AG04449 (cell line): Measurements from ENCODE around the gene CARD19.

Source experiments
- CTCF ChIA-PET: fragments of 350-600 bp; formaldehyde crosslinking; extraction: SDS; loops from one replicate; lab custom pipeline; 2021; ENCODE audit warnings: antibody characterized with exemption; lab: Yijun Ruan, JAX
- POLR2A ChIA-PET: fragments of 400-600, 350-600 bp; formaldehyde crosslinking; extraction: SDS; loops from one replicate; lab custom pipeline; 2020; ENCODE audit warnings: antibody characterized with exemption, inconsistent platforms; lab: Yijun Ruan, JAX
- DNase-seq: peaks from one replicate; pipeline ENCODE4 v3.0.0-alpha.2; 2010; ENCODE audit warnings: low read depth, low spot score
- H3K4me3 ChIP-seq: 2 replicates; pipeline ENCODE4 v1.5.1; 2011; ENCODE audit warnings: low read depth, mild to moderate bottlenecking, control low read depth, low read length
- TF ChIP-seq, protein P1 (sequence below): IDR thresholded peaks from one replicate; pipeline ENCODE4 v1.5.1; 2011; ENCODE audit warnings: mild to moderate bottlenecking, moderate library complexity, low read length, control low read depth, inconsistent platforms; ENCODE audit not compliant: insufficient read depth; ENCODE audit errors: missing control alignments

The CARD19 gene

DNA sequence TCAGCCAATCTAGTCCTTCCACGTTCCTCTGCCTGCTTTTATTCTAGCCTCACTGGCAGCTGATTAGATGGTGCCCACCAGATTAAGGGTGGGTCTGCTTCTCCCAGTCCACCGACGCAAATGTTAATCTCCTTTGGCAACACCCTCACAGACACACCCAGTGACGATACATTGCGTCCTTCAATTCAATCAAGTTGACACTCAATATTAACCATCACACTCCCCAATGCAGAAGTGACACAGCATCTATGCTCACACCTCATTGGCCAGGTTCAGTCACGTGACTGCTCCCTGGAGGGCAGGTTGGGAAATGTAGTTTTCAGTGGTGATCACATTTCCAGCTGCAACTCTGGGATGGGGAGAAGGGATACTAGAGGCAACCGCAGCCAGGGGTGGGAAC, 24.6 kb upstream of the CARD19 start:
- H3K4me3 ChIP-seq = no peak overlapping the region
- ChIA-PET CTCF (interaction anchor here (0.9 kb wide), 1 partner anchor 10 kb away, joined by 3 read pairs; no protein-coding TSS in a partner anchor), POLR2A (no interaction called here)
- DNase-seq = no peak
- TF ChIP-seq, protein P1, sequence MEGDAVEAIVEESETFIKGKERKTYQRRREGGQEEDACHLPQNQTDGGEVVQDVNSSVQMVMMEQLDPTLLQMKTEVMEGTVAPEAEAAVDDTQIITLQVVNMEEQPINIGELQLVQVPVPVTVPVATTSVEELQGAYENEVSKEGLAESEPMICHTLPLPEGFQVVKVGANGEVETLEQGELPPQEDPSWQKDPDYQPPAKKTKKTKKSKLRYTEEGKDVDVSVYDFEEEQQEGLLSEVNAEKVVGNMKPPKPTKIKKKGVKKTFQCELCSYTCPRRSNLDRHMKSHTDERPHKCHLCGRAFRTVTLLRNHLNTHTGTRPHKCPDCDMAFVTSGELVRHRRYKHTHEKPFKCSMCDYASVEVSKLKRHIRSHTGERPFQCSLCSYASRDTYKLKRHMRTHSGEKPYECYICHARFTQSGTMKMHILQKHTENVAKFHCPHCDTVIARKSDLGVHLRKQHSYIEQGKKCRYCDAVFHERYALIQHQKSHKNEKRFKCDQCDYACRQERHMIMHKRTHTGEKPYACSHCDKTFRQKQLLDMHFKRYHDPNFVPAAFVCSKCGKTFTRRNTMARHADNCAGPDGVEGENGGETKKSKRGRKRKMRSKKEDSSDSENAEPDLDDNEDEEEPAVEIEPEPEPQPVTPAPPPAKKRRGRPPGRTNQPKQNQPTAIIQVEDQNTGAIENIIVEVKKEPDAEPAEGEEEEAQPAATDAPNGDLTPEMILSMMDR = no peak

DNA sequence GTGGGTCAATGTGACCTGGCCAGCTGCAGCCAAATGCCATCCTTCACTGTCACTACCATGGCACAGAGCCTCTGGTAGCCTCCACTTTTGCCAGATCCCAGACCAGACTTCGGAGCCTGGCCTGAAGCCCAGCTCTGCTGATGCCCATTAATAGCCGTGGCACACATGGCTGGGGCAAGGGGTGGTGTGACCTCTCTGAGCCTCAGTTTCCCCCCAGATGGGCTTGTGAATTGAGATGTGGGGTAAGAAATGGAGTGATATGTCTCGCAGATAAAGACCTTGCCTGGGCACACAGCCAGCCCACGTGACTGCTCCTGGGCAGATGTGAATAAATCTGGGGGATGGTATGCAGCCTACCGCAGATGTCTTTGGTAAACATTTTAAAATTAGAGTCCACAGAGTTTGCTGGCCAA, 23.6 kb upstream of the CARD19 start:
- ChIA-PET POLR2A (no interaction called here), CTCF (no interaction called here)
- peak; percentile 4 for DNase-seq
- TF ChIP-seq, protein P1 = no peak
- no peak overlapping the region for H3K4me3 ChIP-seq

DNA sequence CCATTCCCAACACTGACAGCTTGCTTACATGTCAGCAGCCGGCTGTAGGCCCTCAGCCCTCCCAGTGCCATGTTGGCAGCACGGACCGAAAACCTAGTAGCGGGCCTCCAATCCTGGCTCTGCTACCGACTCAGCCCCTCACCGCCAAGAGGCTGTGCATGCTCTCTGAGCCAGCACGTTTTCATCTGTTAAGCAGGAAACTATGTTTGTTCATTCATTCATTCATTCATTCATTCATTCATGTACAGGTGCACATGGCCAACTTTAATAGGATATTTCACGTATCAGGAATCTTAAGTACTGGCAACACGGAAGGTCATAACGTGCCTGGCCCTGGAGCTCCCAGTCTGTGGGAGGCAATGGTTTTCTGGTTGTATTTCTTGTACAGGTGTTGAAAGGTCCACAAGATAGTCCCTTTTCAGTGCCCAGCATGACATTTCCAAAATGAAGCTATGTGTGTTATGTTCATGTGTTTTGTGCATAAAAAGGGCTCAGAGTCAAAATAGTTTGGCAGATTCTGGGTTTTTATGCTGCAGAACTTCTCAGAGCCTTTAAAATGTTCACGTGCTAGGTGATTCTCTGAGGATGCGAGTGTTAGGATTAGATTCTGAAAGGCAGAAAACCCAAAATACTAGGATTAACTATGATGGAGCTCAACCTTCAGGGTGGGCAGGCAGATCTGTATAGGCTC, 19.8 kb upstream of the CARD19 start:
- no peak overlapping the region for H3K4me3 ChIP-seq
- TF ChIP-seq, protein P1 = no peak
- no peak for DNase-seq
- POLR2A ChIA-PET = no interaction called here
- CTCF ChIA-PET = no interaction called here

DNA sequence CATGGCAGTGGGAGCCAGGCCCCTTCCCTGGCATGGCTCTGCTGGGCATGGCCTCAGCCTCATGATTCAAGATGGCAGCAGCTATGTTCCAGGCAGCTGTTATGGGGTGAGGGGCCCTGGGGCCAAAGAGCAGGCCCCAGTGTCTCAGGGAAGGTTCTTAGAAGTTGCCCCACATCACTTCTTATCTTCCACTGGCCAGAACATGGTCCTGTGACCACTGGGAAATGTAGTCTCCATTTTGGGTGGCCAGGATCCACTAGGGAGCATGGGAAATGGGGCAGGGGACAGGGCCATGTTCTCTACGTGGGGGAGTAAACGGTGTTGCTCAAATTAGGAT, 19.3 kb upstream of the CARD19 start:
- TF ChIP-seq, protein P1 = no peak
- ChIA-PET POLR2A (no interaction called here), CTCF (no interaction called here)
- H3K4me3 ChIP-seq = no peak overlapping the region
- DNase-seq = no peak

DNA sequence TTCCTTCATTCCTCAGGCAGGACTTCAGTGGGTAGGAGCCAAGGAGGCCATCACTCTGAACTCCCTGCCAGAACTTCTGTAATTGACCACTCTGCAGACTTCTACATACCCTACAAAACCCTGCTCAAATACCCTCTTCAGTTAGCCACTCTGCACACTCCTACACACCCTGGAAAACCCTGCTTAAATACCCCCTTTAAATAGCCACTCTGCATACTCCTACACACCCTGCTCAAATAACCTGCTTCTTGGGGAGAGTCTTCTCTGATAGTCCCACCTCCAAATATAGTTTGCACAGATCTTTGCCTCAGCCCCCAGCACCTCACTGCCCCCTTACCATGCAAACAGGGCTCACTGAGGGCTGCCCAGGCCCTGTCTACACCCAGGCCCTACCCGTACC, 18.6 kb upstream of the CARD19 start:
- ChIA-PET CTCF (no interaction called here), POLR2A (no interaction called here)
- DNase-seq = no peak
- H3K4me3 ChIP-seq = no peak overlapping the region
- TF ChIP-seq, protein P1 = no peak

DNA sequence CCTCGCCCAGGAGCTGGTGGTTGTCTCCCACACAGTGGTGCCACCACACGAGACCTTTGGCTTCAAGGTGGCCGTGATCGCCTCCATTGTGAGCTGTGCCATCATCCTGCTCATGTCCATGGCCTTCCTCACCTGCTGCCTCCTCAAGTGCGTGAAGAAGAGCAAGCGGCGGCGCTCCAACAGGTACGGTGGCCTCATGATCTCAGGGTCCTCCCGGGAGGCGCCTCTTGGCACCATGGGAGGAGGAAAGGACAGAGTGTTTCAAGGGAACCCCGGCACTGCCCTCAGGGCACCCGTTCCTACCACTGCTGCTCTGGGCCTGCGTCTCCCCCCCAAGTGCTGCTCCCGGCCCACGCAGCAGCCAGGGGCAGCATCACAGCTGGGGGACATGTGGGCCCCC, 18.2 kb upstream of the CARD19 start:
- ChIA-PET CTCF (no interaction called here), POLR2A (no interaction called here)
- no peak for DNase-seq
- H3K4me3 ChIP-seq = no peak overlapping the region
- TF ChIP-seq, protein P1 = no peak
